Activated CD4-positive, alpha-beta memory T cell treated with anti-CD3 and anti-CD28 coated beads, Interleukin-2, amount 10 ng/mL, durations not matched to agents 7 days and 5 days (primary cell): Measurements from ENCODE around the gene KLHDC10. TPM values are rescaled to one million over a fixed set of nuclear protein-coding genes. Genes with fewer than 3 reads are reported as not detected.

Experiments
- CTCF ChIA-PET: fragments of 350-600 bp; sonication (Branson Sonifier 250); formaldehyde crosslinking; loops from one replicate; lab custom pipeline; 2021; ENCODE audit warnings: antibody characterized with exemption, inconsistent platforms; lab: Charles Lee
- POLR2A ChIA-PET: fragments of 350-600 bp; sonication (Branson Sonifier 250); formaldehyde crosslinking; loops from one replicate; lab custom pipeline; 2021; ENCODE audit warnings: antibody characterized with exemption; lab: Charles Lee
- DNase-seq: peaks from one replicate; pipeline ENCODE4 v3.0.0-alpha.2; 2020
- H3K27ac Mint-ChIP-seq: one replicate; pipeline ENCODE4 v1.8.0; 2021; ENCODE audit warnings: mild to moderate bottlenecking, mixed read lengths
- H3K27me3 Mint-ChIP-seq: one replicate; pipeline ENCODE4 v1.8.0; 2021; ENCODE audit warnings: mixed read lengths
- H3K36me3 Mint-ChIP-seq: one replicate; pipeline ENCODE4 v1.8.0; 2021; ENCODE audit warnings: low read depth, mixed read lengths
- H3K4me1 Mint-ChIP-seq: one replicate; pipeline ENCODE4 v1.8.0; 2021; ENCODE audit warnings: mixed read lengths
- H3K4me3 Mint-ChIP-seq: one replicate; pipeline ENCODE4 v1.8.0; 2021; ENCODE audit warnings: mild to moderate bottlenecking, mixed read lengths
- H3K9me3 Mint-ChIP-seq: one replicate; pipeline ENCODE4 v1.8.0; 2021; ENCODE audit warnings: mixed read lengths
- total RNA-seq, 2 experiments: library from RNA; stranded (reverse); gene quantifications; one replicate each; pipeline ENCODE4 v1.2.3, GENCODE V29; 2021

Gene KLHDC10
- total RNA-seq, 2 experiments from 2014 or later = 15.5 to 17.3 TPM

DNA sequence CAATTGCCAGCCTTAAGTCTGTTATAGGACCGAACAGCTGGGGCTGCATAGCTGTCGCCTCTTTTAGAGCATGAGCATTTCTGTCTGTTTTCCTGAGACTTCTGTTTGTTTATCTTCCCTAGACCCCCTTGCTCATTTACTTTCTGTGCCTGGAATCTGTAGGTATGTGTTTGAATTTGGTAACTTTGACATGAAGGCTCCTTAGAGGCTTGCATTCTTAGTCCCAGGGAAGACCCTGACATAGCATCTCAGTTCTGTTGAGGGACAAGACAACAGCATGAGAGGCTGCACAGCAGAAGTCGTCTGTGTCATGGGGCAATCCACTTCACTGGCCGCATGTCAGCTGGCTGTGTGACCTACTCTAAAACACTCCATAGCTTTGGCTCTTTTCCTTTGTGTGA lies 58.7 kb downstream of the KLHDC10 start:
- H3K36me3 Mint-ChIP-seq = peaks cover 43% of the 10 kb centered on the region
- no peaks in the 10 kb centered on the region for H3K4me1 Mint-ChIP-seq

GRCh38 chr7:130131191-130131834 lies 61.0 kb downstream of the KLHDC10 start:
- no peak overlapping the region for H3K4me3 Mint-ChIP-seq
- H3K9me3 Mint-ChIP-seq = no peaks in the 10 kb centered on the region
- ChIA-PET CTCF (no interaction called here), POLR2A (interaction anchor here (1.2 kb wide), 1 partner anchor 74 kb away, joined by 3 read pairs; the partner anchor contains the start of gene TMEM209)
- no peak overlapping the region for H3K27ac Mint-ChIP-seq
- peaks cover 51% of the 10 kb centered on the region for H3K36me3 Mint-ChIP-seq
- H3K4me1 Mint-ChIP-seq = peaks cover 10% of the 10 kb centered on the region
- H3K27me3 Mint-ChIP-seq = no peaks in the 10 kb centered on the region
- no peak for DNase-seq

More for the DNA sequence above, 58.7 kb downstream of the KLHDC10 start:
- Mint-ChIP-seq H3K9me3 (no peaks in the 10 kb centered on the region), H3K27me3 (no peaks in the 10 kb centered on the region), H3K27ac (no peak overlapping the region), H3K4me3 (no peak overlapping the region)
- CTCF ChIA-PET = no interaction called here
- POLR2A ChIA-PET = no interaction called here
- no peak for DNase-seq

GRCh38 chr7:130131964-130132875 lies 61.9 kb downstream of the KLHDC10 start:
- ChIA-PET CTCF (no interaction called here), POLR2A (interaction anchor here (1.1 to 1.2 kb wide), 2 partner anchors 9 to 74 kb away, joined by 3 read pairs; partner anchors contain the start of gene TMEM209)
- DNase-seq = no peak
- Mint-ChIP-seq H3K9me3 (no peaks in the 10 kb centered on the region), H3K4me1 (peaks cover 17% of the 10 kb centered on the region), H3K27ac (no peak overlapping the region), H3K27me3 (no peaks in the 10 kb centered on the region), H3K36me3 (peaks cover 48% of the 10 kb centered on the region), H3K4me3 (no peak overlapping the region)

DNA sequence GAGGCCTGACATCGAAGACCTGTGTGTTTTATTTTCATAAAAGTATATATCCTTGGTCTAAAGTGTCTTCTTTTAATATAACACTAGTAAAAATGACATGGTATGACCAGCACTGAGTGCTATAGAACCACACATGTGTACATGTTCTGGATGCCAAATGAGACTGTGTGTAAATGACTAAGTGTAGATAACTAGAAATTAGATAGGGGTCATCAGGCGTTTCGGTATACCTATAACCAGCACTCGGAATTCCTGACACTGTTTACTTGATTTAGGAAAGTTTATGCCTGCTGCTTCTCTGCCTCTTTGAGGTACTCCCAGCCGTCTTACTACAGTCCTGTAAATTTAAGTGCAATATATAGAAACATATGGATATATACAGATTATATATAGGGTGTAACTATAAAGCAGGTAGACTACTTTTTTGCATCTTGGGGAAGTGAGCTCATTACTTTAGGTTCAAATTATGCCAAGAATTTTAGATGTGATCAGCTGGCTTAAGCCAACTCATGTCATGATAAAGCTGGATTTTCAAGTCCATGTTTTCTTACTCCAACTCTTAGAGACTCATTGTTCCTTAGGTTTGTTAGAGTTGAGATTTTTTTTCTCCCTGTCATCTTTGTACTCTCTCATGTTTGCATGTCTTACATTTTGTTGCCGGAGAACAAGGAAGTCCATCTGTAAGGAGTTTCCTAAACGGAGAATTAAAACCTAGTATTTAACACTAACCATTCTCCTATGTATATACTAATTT lies 62.9 kb downstream of the KLHDC10 start:
- CTCF ChIA-PET = no interaction called here
- Mint-ChIP-seq H3K4me3 (no peak overlapping the region), H3K36me3 (peaks cover 50% of the 10 kb centered on the region), H3K4me1 (peaks cover 17% of the 10 kb centered on the region), H3K27ac (no peak overlapping the region), H3K9me3 (no peaks in the 10 kb centered on the region), H3K27me3 (no peaks in the 10 kb centered on the region)
- no peak for DNase-seq
- POLR2A ChIA-PET = interaction anchor here (1.1 kb wide), 1 partner anchor 8 kb away, joined by 3 read pairs; no protein-coding TSS in a partner anchor

GRCh38 chr7:130134106-130134636 lies 63.8 kb downstream of the KLHDC10 start:
- POLR2A ChIA-PET = no interaction called here
- Mint-ChIP-seq H3K4me3 (no peak overlapping the region), H3K27me3 (no peaks in the 10 kb centered on the region), H3K4me1 (peaks cover 17% of the 10 kb centered on the region), H3K27ac (no peak overlapping the region), H3K36me3 (peaks cover 44% of the 10 kb centered on the region), H3K9me3 (no peaks in the 10 kb centered on the region)
- CTCF ChIA-PET = interaction anchor here (0.6 kb wide), 1 partner anchor 33 kb away, joined by 5 read pairs; no protein-coding TSS in a partner anchor
- no peak for DNase-seq

GRCh38 chr7:130134726-130135125 lies 64.4 kb downstream of the KLHDC10 start:
- H3K4me3 Mint-ChIP-seq = no peak overlapping the region
- POLR2A ChIA-PET = no interaction called here
- CTCF ChIA-PET = interaction anchor here (0.6 kb wide), 1 partner anchor 33 kb away, joined by 5 read pairs; no protein-coding TSS in a partner anchor
- peaks cover 39% of the 10 kb centered on the region for H3K36me3 Mint-ChIP-seq
- H3K27me3 Mint-ChIP-seq = no peaks in the 10 kb centered on the region
- peaks cover 17% of the 10 kb centered on the region for H3K4me1 Mint-ChIP-seq
- DNase-seq = no peak
- no peak overlapping the region for H3K27ac Mint-ChIP-seq
- H3K9me3 Mint-ChIP-seq = no peaks in the 10 kb centered on the region

DNA sequence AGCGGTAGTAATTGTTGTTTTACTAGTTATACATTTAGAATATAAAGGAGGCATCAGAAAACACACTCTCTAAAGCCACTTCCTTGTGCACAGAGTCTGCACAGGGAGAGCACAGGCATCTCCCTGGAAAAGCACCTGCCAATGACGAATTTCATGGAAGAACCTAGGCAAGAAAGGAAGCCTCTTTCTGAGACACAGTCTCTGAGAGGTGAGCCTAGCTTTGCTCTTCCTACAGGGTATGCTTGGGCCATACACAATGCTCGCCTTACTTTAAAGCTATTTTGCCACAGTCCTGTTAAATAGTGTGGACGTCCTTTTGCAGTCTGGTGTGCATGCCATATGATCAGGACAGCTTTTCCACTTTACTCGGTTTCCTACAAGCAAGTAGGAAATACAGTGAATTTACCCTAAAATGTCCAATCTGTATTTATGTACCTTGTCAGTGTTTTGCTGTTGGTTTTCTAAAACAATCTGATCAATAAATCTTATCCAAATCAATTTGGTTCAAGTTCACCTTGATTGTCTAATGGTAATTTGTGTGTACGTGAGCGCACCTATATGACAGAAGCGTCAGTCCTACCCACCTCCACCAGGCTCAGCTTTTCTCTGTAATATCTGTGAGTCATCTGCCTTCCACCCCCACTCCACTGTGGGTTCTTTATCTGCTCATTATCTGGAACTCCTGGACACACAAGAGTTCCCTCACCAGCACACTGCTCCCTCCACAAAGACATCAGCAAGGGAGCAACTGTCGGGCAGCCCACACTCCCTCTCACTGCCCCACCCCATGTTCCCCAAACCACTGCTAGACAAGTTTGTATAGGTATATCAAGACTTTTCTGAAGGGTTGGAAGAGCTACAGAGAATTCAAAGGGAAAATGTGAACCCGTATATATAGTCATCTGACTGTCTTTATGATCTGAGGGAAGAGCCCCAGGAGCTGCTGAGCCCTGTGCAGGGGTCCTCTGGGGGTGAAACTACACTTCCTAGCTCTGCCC lies 65.2 kb downstream of the KLHDC10 start:
- Mint-ChIP-seq H3K4me3 (no peak overlapping the region), H3K4me1 (peaks cover 19% of the 10 kb centered on the region), H3K27ac (no peak overlapping the region), H3K9me3 (no peaks in the 10 kb centered on the region), H3K36me3 (peaks cover 39% of the 10 kb centered on the region), H3K27me3 (no peaks in the 10 kb centered on the region)
- ChIA-PET CTCF (no interaction called here), POLR2A (no interaction called here)
- no peak for DNase-seq

DNA sequence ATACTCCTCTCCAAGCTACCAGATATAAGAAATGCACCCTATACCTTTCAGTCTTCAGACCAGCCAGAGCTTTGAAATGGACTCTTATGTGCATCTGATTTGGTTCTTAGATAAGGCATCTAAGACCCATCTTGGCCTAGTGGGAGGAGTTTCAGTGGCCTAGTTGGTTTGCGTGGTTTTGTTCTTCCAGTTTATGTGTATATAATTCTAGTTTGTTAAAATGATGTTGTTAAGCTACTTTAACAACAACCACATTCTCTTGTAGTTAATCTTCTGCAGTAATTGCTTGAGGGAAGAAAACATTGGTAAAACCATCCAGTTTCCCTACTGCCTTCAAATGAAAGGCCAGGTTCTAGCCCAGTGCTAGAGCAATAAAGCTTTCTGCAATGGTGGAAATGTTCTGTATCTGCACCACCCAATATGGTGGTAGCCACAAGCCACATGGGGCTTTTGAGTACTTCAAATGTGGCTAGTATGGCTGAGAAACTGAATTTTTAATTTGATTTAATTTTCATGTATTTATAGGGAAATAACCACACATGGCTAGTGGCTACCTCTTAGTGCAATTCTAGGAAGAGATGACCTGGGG lies 66.3 kb downstream of the KLHDC10 start:
- no peak overlapping the region for H3K4me3 Mint-ChIP-seq
- H3K36me3 Mint-ChIP-seq = peaks cover 29% of the 10 kb centered on the region
- H3K4me1 Mint-ChIP-seq = peaks cover 22% of the 10 kb centered on the region
- no peaks in the 10 kb centered on the region for H3K27me3 Mint-ChIP-seq
- DNase-seq = no peak
- no peak overlapping the region for H3K27ac Mint-ChIP-seq
- POLR2A ChIA-PET = interaction anchor here (1.1 kb wide), 1 partner anchor 68 kb away, joined by 4 read pairs; no protein-coding TSS in a partner anchor
- no peaks in the 10 kb centered on the region for H3K9me3 Mint-ChIP-seq
- CTCF ChIA-PET = no interaction called here

DNA sequence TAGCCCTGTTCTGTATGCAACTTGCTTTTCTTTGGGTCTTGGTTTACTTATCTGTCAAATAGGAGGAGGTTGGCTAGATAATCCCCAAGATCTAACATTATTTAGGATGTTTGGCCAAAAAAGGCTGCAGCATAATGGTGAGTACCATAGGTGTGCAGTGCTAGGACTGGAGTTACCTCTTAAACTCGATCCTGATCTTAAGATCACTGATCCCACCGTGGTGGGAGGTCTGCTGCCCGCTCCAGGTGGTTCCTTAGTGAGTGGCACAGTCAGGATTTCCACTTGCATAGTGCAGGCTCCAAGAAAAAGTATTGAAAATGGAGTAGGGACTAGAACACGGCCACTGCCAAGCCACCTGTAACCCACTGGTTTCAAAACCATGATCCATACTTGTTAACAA lies 66.9 kb downstream of the KLHDC10 start:
- H3K4me1 Mint-ChIP-seq = peaks cover 22% of the 10 kb centered on the region
- POLR2A ChIA-PET = interaction anchor here (1.1 kb wide), 1 partner anchor 68 kb away, joined by 4 read pairs; no protein-coding TSS in a partner anchor
- no peaks in the 10 kb centered on the region for H3K27me3 Mint-ChIP-seq
- no peaks in the 10 kb centered on the region for H3K9me3 Mint-ChIP-seq
- DNase-seq = no peak
- no peak overlapping the region for H3K27ac Mint-ChIP-seq
- no peak overlapping the region for H3K4me3 Mint-ChIP-seq
- peaks cover 28% of the 10 kb centered on the region for H3K36me3 Mint-ChIP-seq
- CTCF ChIA-PET = no interaction called here

DNA sequence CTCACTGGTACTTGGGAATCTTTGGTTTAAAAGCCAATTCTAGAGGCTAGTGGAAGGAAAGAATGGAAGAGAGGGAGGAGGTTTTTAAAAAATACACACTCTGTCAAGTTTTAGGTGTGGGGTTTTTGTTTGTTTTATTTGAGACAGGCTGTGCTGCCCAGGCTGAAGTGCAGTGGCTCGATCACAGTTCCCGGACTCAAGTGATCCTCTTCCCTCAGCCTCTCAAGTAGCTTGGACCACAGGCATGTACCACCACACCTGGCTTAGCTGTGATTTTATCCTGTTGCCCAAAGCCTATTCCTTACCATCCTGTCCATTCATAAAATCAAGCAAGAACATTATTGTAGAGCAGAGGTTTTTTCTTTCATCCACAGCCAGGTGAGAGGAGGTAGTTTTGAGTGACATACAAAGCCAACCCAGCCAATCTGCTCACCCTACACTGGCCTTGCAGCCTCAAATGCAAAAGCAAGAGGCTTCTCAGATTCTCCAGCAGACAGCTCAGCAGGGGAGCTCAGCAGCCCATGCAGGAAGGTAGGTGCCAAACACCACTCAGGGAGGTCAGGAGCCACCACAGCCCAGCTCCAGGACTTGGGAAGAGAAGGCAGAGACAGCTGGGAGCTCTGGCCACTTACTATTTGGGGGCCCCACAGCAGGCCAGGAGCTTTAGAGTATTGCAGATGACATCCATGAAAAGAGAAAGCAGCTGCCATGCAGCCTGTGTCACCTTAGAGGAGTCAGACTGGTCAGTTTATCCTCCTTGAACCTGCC lies 69.0 kb downstream of the KLHDC10 start:
- POLR2A ChIA-PET = interaction anchor here (2.2 kb wide), 1 partner anchor 14 kb away, joined by 6 read pairs; no protein-coding TSS in a partner anchor
- H3K27ac Mint-ChIP-seq = no peak overlapping the region
- peaks cover 22% of the 10 kb centered on the region for H3K4me1 Mint-ChIP-seq
- no peaks in the 10 kb centered on the region for H3K9me3 Mint-ChIP-seq
- H3K27me3 Mint-ChIP-seq = no peaks in the 10 kb centered on the region
- H3K4me3 Mint-ChIP-seq = no peak overlapping the region
- H3K36me3 Mint-ChIP-seq = peaks cover 19% of the 10 kb centered on the region
- CTCF ChIA-PET = interaction anchor here (0.6 to 1.3 kb wide), 2 partner anchors 55 to 528 kb away, joined by 3 read pairs; no protein-coding TSS in a partner anchor
- DNase-seq = no peak
